SK-N-SH (cell line): Measurements from ENCODE around the gene PECR. TPM values are rescaled to one million over a fixed set of nuclear protein-coding genes. Genes with fewer than 3 reads are reported as not detected.

Experiments used
- CTCF ChIA-PET: fragments of 300-600, 350-600 bp; formaldehyde crosslinking; extraction: SDS; loops from one replicate; lab custom pipeline; 2021; lab: Yijun Ruan, JAX
- POLR2A ChIA-PET: fragments of 350-600 bp; sonication (Branson Sonifier 250); formaldehyde crosslinking; extraction: SDS; loops from one replicate; lab custom pipeline; 2020; ENCODE audit warnings: antibody characterized with exemption, inconsistent platforms; lab: Yijun Ruan, JAX
- DNase-seq: peaks from one replicate; pipeline ENCODE4 v3.0.0; 2012
- H2AFZ ChIP-seq: fragments of 200-600 bp; sonication (generic); 2 replicates; pipeline ENCODE4 v1.8.1; 2016; ENCODE audit warnings: antibody characterized with exemption, mild to moderate bottlenecking, low read depth
- H3F3A ChIP-seq: fragments of 200-600 bp; sonication (generic); replicated peaks from 2 replicates; pipeline ENCODE3; 2016; ENCODE audit warnings: antibody characterized with exemption, mild to moderate bottlenecking; ENCODE audit not compliant: insufficient read depth
- H3K27ac ChIP-seq, 2 experiments: fragments of 200-500 bp in 1 of 2; fragments of 200-600 bp in 1 of 2; sonication (Bioruptor generic) in 1 of 2; sonication (generic), shearing (Covaris generic) in 1 of 2; 2 replicates each; pipeline versions ENCODE4 v1.5.1 to v1.6.1; 2014 to 2016; ENCODE audit warnings: low read depth in 2 of 2, inconsistent platforms in 1 of 2, low read length in 1 of 2, mild to moderate bottlenecking in 1 of 2, mixed read lengths in 1 of 2
- H3K27me3 ChIP-seq: fragments of 200-600 bp; sonication (generic), shearing (Covaris generic); 2 replicates; pipeline ENCODE4 v1.6.1; 2016; ENCODE audit warnings: mixed run types; ENCODE audit not compliant: insufficient read depth
- H3K36me3 ChIP-seq, 2 experiments: fragments of 200-500 bp in 1 of 2; fragments of 200-600 bp in 1 of 2; sonication (Bioruptor generic) in 1 of 2; sonication (generic) in 1 of 2; replicated peaks in 1 of 2; 2 replicates each; pipeline versions ENCODE3 to v1.5.1; 2014 to 2016; ENCODE audit warnings: low read length in 1 of 2, mild to moderate bottlenecking in 1 of 2; ENCODE audit not compliant: insufficient read depth in 2 of 2, control insufficient read depth in 1 of 2
- H3K4me1 ChIP-seq, 2 experiments: fragments of 200-500 bp in 1 of 2; fragments of 200-600 bp in 1 of 2; sonication (Bioruptor generic) in 1 of 2; sonication (generic), shearing (Covaris generic) in 1 of 2; 2 replicates each; pipeline versions ENCODE4 v1.5.1 to v1.6.1; 2014 to 2016; ENCODE audit warnings: low read depth in 1 of 2, low read length in 1 of 2, mixed run types in 1 of 2; ENCODE audit not compliant: insufficient read depth in 2 of 2, control insufficient read depth in 1 of 2
- H3K4me2 ChIP-seq: fragments of 200-600 bp; sonication (generic), shearing (Covaris generic); 2 replicates; pipeline ENCODE4 v1.6.1; 2017; ENCODE audit warnings: mixed run types
- H3K4me3 ChIP-seq, 2 experiments: fragments of 200-500 bp in 1 of 2; fragments of 200-600 bp in 1 of 2; sonication (Bioruptor generic) in 1 of 2; sonication (generic), shearing (Covaris generic) in 1 of 2; 2 replicates each; pipeline versions ENCODE4 v1.5.1 to v1.8.1; 2014 to 2016; ENCODE audit warnings: low read depth in 2 of 2, inconsistent platforms in 1 of 2, low read length in 1 of 2, mild to moderate bottlenecking in 1 of 2, mixed read lengths in 1 of 2, moderate library complexity in 1 of 2
- H3K79me2 ChIP-seq: fragments of 200-600 bp; sonication (generic); 2 replicates; pipeline ENCODE4 v1.8.1; 2017; ENCODE audit warnings: mild to moderate bottlenecking; ENCODE audit not compliant: insufficient read depth
- H3K9ac ChIP-seq: fragments of 200-600 bp; sonication (generic); 2 replicates; pipeline ENCODE4 v1.6.1; 2017; ENCODE audit warnings: mixed run types
- H3K9me2 ChIP-seq: fragments of 200-600 bp; sonication (generic); 2 replicates; pipeline ENCODE4 v1.6.1; 2017; ENCODE audit warnings: mixed run types
- H3K9me3 ChIP-seq: fragments of 200-600 bp; sonication (generic); 2 replicates; pipeline ENCODE4 v1.6.1; 2017; ENCODE audit warnings: mixed run types, mild to moderate bottlenecking, moderate library complexity
- H4K20me1 ChIP-seq: fragments of 200-600 bp; sonication (generic); 2 replicates; pipeline ENCODE4 v1.6.1; 2017; ENCODE audit warnings: mild to moderate bottlenecking, mixed run types; ENCODE audit not compliant: insufficient read depth
- EZH2phosphoT487 ChIP-seq: fragments of 200-600 bp; sonication (generic); IDR thresholded peaks from 2 replicates; pipeline ENCODE4 v1.6.1; 2017; ENCODE audit warnings: low read depth, mixed run types, mild to moderate bottlenecking, antibody characterized with exemption, moderate library complexity, borderline replicate concordance
- FOXJ3 ChIP-seq: sonication (generic); formaldehyde crosslinking; IDR thresholded peaks from 2 replicates; pipeline ENCODE4 v1.5.1; 2020; ENCODE audit warnings: mild to moderate bottlenecking, missing genetic modification reagents
- JUND ChIP-seq: IDR thresholded peaks from 2 replicates; pipeline ENCODE4 v1.4.0; 2012
- MEF2A ChIP-seq: IDR thresholded peaks from 2 replicates; pipeline ENCODE4 v1.4.0; 2012; ENCODE audit warnings: low read depth, borderline replicate concordance
- NFIC ChIP-seq: IDR thresholded peaks from 2 replicates; pipeline ENCODE4 v1.4.0; 2012; ENCODE audit warnings: borderline replicate concordance
- NRF1 ChIP-seq: IDR thresholded peaks from 2 replicates; pipeline ENCODE4 v1.6.1; 2012; ENCODE audit warnings: low read depth, mild to moderate bottlenecking, low read length
- RCOR1 ChIP-seq: fragments of 150-350 bp; IDR thresholded peaks from 2 replicates; pipeline ENCODE4 v1.6.1; 2017; ENCODE audit warnings: antibody characterized with exemption, low read length
- RFX5 ChIP-seq: IDR thresholded peaks from 2 replicates; pipeline ENCODE4 v1.6.1; 2012; ENCODE audit warnings: mild to moderate bottlenecking, improper control_type of control experiment, low read length
- TAF1 ChIP-seq: IDR thresholded peaks from 2 replicates; pipeline ENCODE4 v1.6.1; 2012; ENCODE audit warnings: low read depth, mild to moderate bottlenecking, low read length, moderate library complexity, borderline replicate concordance
- TCF12 ChIP-seq: IDR thresholded peaks from 2 replicates; pipeline ENCODE4 v1.4.0; 2012
- TEAD4 ChIP-seq: IDR thresholded peaks from 2 replicates; pipeline ENCODE4 v1.4.0; 2012; ENCODE audit warnings: mild to moderate bottlenecking, borderline replicate concordance; ENCODE audit not compliant: insufficient read depth
- YY1 ChIP-seq: IDR thresholded peaks from 2 replicates; pipeline ENCODE4 v1.4.0; 2012; ENCODE audit warnings: low read depth, mild to moderate bottlenecking
- WGBS: methylation state at CpG from one replicate; pipeline ENCODE4 v1.1.6; 2017; ENCODE audit warnings: low lambda C conversion rate; 5-methylcytosine and 5-hydroxymethylcytosine counted together
- polyA plus RNA-seq, 3 experiments: library from polyadenylated mRNA; depleted of rRNA; stranded (reverse); fragments of >200 nt; gene quantifications; 2 replicates each; pipeline ENCODE4 v1.2.3, GENCODE V29; 2012
- TF ChIP-seq, protein P1 (sequence below): IDR thresholded peaks from 2 replicates; pipeline ENCODE4; 2012
- TF ChIP-seq, protein P2 (sequence below): IDR thresholded peaks from 2 replicates; pipeline ENCODE4 v1.4.0; 2012; ENCODE audit warnings: low read depth, borderline replicate concordance
- TF ChIP-seq, protein P3 (sequence below): IDR thresholded peaks from 2 replicates; pipeline ENCODE4 v1.6.1; 2012; ENCODE audit warnings: mild to moderate bottlenecking, low read depth, low read length, moderate library complexity
- TF ChIP-seq, protein P4 (sequence below): fragments of 150-350 bp; IDR thresholded peaks from 2 replicates; pipeline ENCODE4 v1.6.1; 2017; ENCODE audit warnings: antibody characterized with exemption, low read length, low read depth, borderline replicate concordance
- TF ChIP-seq, protein P5 (sequence below): IDR thresholded peaks from 2 replicates; pipeline ENCODE4 v1.4.0; 2012; ENCODE audit warnings: low read depth

Gene PECR
- polyA plus RNA-seq, 1 of the 3 experiments (the other 2 are of a cell fraction): 18.6 TPM

DNA sequence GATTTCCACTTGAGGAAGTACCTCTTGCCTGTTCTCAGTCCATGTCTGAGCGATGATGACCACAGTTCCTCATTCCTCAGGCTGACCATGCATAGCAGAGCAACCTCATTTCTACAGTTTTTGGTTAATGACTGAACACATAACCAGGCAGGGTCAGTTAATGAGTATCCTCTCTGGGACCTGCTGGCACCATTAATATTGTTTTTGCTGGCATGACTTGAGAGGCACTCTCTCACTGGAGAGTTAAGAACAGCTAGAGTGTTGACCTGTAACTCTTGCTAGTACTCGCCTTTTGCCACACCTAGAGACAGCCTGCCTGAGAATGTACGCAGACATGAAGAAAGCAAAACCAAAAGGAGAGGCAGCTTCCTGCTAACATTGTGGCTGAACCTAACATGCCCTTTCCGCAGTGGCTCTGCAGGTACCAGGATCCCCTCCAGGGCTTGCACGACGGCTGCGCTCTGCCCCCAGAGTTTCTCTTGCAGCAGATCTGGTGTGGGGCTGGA, 23.9 kb downstream of the PECR start (continued):
- TF ChIP-seq, protein P1, sequence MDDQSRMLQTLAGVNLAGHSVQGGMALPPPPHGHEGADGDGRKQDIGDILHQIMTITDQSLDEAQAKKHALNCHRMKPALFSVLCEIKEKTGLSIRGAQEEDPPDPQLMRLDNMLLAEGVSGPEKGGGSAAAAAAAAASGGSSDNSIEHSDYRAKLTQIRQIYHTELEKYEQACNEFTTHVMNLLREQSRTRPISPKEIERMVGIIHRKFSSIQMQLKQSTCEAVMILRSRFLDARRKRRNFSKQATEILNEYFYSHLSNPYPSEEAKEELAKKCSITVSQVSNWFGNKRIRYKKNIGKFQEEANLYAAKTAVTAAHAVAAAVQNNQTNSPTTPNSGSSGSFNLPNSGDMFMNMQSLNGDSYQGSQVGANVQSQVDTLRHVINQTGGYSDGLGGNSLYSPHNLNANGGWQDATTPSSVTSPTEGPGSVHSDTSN: no peak

DNA sequence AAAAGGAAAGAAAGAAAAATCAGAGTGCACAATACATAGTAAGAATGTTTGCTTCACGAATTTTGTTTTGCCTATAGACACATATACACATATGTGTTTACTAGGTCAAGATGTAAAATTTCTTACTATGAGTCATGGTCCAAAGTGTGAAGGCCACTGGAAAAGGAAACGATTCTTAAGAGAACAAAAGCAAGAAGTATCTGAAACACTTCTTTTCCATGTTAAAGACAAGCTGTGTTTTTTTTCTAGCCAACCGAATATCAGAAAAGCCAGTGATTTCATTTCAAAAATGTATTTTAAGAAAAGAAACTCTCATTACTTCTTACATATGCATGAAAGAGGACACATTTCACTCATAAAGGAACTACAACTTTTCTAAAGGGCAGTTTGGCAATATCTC, 24.9 kb downstream of the PECR start:
- no peaks in the 10 kb centered on the region for H4K20me1 ChIP-seq
- 71% methylated on average over 3 of the region's 3 CpGs for WGBS
- CTCF ChIA-PET: no interaction called here

More for the DNA sequence above, 24.9 kb downstream of the PECR start:
- TF ChIP-seq TEAD4 (no peak), NFIC (no peak), MEF2A (no peak), TAF1 (no peak), EZH2phosphoT487 (no peak), TCF12 (no peak), RFX5 (no peak), FOXJ3 (CRISPR knock-in tag) (no peak), JUND (no peak), NRF1 (no peak), YY1 (no peak), RCOR1 (no peak)
- TF ChIP-seq, protein P2, sequence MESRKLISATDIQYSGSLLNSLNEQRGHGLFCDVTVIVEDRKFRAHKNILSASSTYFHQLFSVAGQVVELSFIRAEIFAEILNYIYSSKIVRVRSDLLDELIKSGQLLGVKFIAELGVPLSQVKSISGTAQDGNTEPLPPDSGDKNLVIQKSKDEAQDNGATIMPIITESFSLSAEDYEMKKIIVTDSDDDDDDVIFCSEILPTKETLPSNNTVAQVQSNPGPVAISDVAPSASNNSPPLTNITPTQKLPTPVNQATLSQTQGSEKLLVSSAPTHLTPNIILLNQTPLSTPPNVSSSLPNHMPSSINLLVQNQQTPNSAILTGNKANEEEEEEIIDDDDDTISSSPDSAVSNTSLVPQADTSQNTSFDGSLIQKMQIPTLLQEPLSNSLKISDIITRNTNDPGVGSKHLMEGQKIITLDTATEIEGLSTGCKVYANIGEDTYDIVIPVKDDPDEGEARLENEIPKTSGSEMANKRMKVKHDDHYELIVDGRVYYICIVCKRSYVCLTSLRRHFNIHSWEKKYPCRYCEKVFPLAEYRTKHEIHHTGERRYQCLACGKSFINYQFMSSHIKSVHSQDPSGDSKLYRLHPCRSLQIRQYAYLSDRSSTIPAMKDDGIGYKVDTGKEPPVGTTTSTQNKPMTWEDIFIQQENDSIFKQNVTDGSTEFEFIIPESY: no peak
- TF ChIP-seq, protein P3, sequence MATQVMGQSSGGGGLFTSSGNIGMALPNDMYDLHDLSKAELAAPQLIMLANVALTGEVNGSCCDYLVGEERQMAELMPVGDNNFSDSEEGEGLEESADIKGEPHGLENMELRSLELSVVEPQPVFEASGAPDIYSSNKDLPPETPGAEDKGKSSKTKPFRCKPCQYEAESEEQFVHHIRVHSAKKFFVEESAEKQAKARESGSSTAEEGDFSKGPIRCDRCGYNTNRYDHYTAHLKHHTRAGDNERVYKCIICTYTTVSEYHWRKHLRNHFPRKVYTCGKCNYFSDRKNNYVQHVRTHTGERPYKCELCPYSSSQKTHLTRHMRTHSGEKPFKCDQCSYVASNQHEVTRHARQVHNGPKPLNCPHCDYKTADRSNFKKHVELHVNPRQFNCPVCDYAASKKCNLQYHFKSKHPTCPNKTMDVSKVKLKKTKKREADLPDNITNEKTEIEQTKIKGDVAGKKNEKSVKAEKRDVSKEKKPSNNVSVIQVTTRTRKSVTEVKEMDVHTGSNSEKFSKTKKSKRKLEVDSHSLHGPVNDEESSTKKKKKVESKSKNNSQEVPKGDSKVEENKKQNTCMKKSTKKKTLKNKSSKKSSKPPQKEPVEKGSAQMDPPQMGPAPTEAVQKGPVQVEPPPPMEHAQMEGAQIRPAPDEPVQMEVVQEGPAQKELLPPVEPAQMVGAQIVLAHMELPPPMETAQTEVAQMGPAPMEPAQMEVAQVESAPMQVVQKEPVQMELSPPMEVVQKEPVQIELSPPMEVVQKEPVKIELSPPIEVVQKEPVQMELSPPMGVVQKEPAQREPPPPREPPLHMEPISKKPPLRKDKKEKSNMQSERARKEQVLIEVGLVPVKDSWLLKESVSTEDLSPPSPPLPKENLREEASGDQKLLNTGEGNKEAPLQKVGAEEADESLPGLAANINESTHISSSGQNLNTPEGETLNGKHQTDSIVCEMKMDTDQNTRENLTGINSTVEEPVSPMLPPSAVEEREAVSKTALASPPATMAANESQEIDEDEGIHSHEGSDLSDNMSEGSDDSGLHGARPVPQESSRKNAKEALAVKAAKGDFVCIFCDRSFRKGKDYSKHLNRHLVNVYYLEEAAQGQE: no peak
- TF ChIP-seq, protein P4, sequence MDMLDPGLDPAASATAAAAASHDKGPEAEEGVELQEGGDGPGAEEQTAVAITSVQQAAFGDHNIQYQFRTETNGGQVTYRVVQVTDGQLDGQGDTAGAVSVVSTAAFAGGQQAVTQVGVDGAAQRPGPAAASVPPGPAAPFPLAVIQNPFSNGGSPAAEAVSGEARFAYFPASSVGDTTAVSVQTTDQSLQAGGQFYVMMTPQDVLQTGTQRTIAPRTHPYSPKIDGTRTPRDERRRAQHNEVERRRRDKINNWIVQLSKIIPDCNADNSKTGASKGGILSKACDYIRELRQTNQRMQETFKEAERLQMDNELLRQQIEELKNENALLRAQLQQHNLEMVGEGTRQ: no peak
- TF ChIP-seq, protein P5, sequence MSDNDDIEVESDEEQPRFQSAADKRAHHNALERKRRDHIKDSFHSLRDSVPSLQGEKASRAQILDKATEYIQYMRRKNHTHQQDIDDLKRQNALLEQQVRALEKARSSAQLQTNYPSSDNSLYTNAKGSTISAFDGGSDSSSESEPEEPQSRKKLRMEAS: no peak
- Histone ChIP-seq H3K9me2 (no peaks in the 10 kb centered on the region), H3K36me3 (peaks cover 2 to 12% of the 10 kb centered on the region in 2 experiments), H3K4me1 (no peaks in the 10 kb centered on the region; a peak in 2 of 4 replicates), H3K27ac (no peak overlapping the region), H3K4me3 (no peak overlapping the region), H3K27me3 (no peaks in the 10 kb centered on the region), H3K9me3 (no peaks in the 10 kb centered on the region), H3K9ac (no peak overlapping the region), H3K4me2 (no peak overlapping the region), H2AFZ (no peak overlapping the region), H3K79me2 (no peaks in the 10 kb centered on the region), H3F3A (no peaks in the 10 kb centered on the region)
- no peak for DNase-seq
- POLR2A ChIA-PET: no interaction called here
